SK-N-SH treated with all-trans-retinoic acid at 6 μM for 48 hours (cell line): ENCODE measurements around the gene EPC2.

Source experiments
- ATAC-seq: fragments of 200-7000 bp; cut with Tn5 transposase; 3 replicates; pipeline ENCODE4 v1.9.1; 2020; ENCODE audit warnings: mild to moderate bottlenecking, moderate library complexity
- BACH2 ChIP-seq: fragments of 250-450 bp; sonication (Bioruptor Pico); IDR thresholded peaks from 2 replicates; pipeline ENCODE4 v1.9.0; 2021; ENCODE audit warnings: mild to moderate bottlenecking, borderline replicate concordance
- CSDC2 ChIP-seq: fragments of 250-450 bp; sonication (Bioruptor Pico); IDR thresholded peaks from 2 replicates; pipeline ENCODE4 v1.5.0; 2020; ENCODE audit warnings: mild to moderate bottlenecking, moderate library complexity
- ESRRG ChIP-seq: fragments of 250-450 bp; sonication (Bioruptor Pico); IDR thresholded peaks from 2 replicates; pipeline ENCODE4 v1.6.1; 2021; ENCODE audit warnings: mild to moderate bottlenecking
- GLIS3 ChIP-seq: fragments of 250-450 bp; sonication (Bioruptor Pico); IDR thresholded peaks from 2 replicates; pipeline ENCODE4 v1.5.0; 2020; ENCODE audit warnings: mild to moderate bottlenecking, moderate library complexity
- ISL1 ChIP-seq: fragments of 250-450 bp; sonication (Bioruptor Pico); IDR thresholded peaks from 2 replicates; pipeline ENCODE4 v2.1.2; 2022; ENCODE audit warnings: mild to moderate bottlenecking, moderate library complexity
- PATZ1 ChIP-seq: fragments of 250-450 bp; sonication (Bioruptor Pico); IDR thresholded peaks from 2 replicates; pipeline ENCODE4 v1.8.0; 2020; ENCODE audit warnings: mild to moderate bottlenecking, moderate library complexity, borderline replicate concordance
- PPARA ChIP-seq: fragments of 250-450 bp; sonication (Bioruptor Pico); IDR thresholded peaks from 2 replicates; pipeline ENCODE4 v1.5.0; 2020; ENCODE audit warnings: mild to moderate bottlenecking, borderline replicate concordance
- RARB ChIP-seq: fragments of 250-450 bp; sonication (Bioruptor Pico); IDR thresholded peaks from 2 replicates; pipeline ENCODE4 v1.8.0; 2021; ENCODE audit warnings: mild to moderate bottlenecking, moderate library complexity
- SNAI2 ChIP-seq: fragments of 250-450 bp; sonication (Bioruptor Pico); IDR thresholded peaks from 2 replicates; pipeline ENCODE4 v1.5.0; 2020; ENCODE audit warnings: mild to moderate bottlenecking, moderate library complexity
- TCF4 ChIP-seq: fragments of 250-450 bp; sonication (Bioruptor Pico); IDR thresholded peaks from 2 replicates; pipeline ENCODE4 v1.8.0; 2021; ENCODE audit warnings: mild to moderate bottlenecking, moderate library complexity, borderline replicate concordance
- TOX ChIP-seq: fragments of 250-450 bp; sonication (Bioruptor Pico); IDR thresholded peaks from 2 replicates; pipeline ENCODE4 v1.8.0; 2021; ENCODE audit warnings: mild to moderate bottlenecking, moderate library complexity, borderline replicate concordance
- ZC3H10 ChIP-seq: fragments of 250-450 bp; sonication (Bioruptor Pico); IDR thresholded peaks from 2 replicates; pipeline ENCODE4 v1.5.1; 2021; ENCODE audit warnings: mild to moderate bottlenecking, moderate library complexity
- ZFP3 ChIP-seq: fragments of 250-450 bp; sonication (Bioruptor Pico); IDR thresholded peaks from 2 replicates; pipeline ENCODE4 v1.5.0; 2020; ENCODE audit warnings: mild to moderate bottlenecking, moderate library complexity
- ZNF70 ChIP-seq: fragments of 450-650 bp; formaldehyde crosslinking; IDR thresholded peaks from 2 replicates; pipeline ENCODE4 v1.5.0; 2020; ENCODE audit warnings: mild to moderate bottlenecking, moderate library complexity
- ZNF8 ChIP-seq: fragments of 450-650 bp; formaldehyde crosslinking; IDR thresholded peaks from 2 replicates; pipeline ENCODE4 v1.5.0; 2020; ENCODE audit warnings: mild to moderate bottlenecking, moderate library complexity
- TF ChIP-seq, protein P1 (sequence below): fragments of 250-450 bp; sonication (Bioruptor Pico); IDR thresholded peaks from 2 replicates; pipeline ENCODE4 v1.5.0; 2020; ENCODE audit warnings: mild to moderate bottlenecking, moderate library complexity
- TF ChIP-seq, protein P2 (sequence below): fragments of 250-450 bp; sonication (Bioruptor Pico); IDR thresholded peaks from 2 replicates; pipeline ENCODE4 v1.5.1; 2020; ENCODE audit warnings: low read depth, mild to moderate bottlenecking, moderate library complexity
- TF ChIP-seq, protein P3 (sequence below): fragments of 250-450 bp; sonication (Bioruptor Pico); IDR thresholded peaks from 2 replicates; pipeline ENCODE4 v1.8.0; 2021; ENCODE audit warnings: low read depth, mild to moderate bottlenecking, moderate library complexity, borderline replicate concordance
- TF ChIP-seq, protein P4 (sequence below): fragments of 250-450 bp; sonication (Bioruptor Pico); IDR thresholded peaks from 2 replicates; pipeline ENCODE4 v1.5.1; 2021; ENCODE audit warnings: mild to moderate bottlenecking, moderate library complexity

EPC2 gene

GRCh38 chr2:148828941-148829340, 184.4 kb downstream of the EPC2 start:
- no peak for ATAC-seq
- TF ChIP-seq, protein P1, sequence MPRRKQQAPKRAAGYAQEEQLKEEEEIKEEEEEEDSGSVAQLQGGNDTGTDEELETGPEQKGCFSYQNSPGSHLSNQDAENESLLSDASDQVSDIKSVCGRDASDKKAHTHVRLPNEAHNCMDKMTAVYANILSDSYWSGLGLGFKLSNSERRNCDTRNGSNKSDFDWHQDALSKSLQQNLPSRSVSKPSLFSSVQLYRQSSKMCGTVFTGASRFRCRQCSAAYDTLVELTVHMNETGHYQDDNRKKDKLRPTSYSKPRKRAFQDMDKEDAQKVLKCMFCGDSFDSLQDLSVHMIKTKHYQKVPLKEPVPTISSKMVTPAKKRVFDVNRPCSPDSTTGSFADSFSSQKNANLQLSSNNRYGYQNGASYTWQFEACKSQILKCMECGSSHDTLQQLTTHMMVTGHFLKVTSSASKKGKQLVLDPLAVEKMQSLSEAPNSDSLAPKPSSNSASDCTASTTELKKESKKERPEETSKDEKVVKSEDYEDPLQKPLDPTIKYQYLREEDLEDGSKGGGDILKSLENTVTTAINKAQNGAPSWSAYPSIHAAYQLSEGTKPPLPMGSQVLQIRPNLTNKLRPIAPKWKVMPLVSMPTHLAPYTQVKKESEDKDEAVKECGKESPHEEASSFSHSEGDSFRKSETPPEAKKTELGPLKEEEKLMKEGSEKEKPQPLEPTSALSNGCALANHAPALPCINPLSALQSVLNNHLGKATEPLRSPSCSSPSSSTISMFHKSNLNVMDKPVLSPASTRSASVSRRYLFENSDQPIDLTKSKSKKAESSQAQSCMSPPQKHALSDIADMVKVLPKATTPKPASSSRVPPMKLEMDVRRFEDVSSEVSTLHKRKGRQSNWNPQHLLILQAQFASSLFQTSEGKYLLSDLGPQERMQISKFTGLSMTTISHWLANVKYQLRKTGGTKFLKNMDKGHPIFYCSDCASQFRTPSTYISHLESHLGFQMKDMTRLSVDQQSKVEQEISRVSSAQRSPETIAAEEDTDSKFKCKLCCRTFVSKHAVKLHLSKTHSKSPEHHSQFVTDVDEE (CRISPR knock-in tag), result no peak
- TF ChIP-seq TCF4 (CRISPR knock-in tag) (no peak), ISL1 (CRISPR knock-in tag) (no peak), ZC3H10 (CRISPR knock-in tag) (no peak), RARB (CRISPR knock-in tag) (no peak), TOX (CRISPR knock-in tag) (no peak), SNAI2 (no peak), PPARA (CRISPR knock-in tag) (no peak), ESRRG (CRISPR knock-in tag) (no peak), BACH2 (CRISPR knock-in tag) (no peak)

- ATAC-seq, result peak; percentile 55; the same call in 2 of the 3 replicates
- TF ChIP-seq, protein P2, sequence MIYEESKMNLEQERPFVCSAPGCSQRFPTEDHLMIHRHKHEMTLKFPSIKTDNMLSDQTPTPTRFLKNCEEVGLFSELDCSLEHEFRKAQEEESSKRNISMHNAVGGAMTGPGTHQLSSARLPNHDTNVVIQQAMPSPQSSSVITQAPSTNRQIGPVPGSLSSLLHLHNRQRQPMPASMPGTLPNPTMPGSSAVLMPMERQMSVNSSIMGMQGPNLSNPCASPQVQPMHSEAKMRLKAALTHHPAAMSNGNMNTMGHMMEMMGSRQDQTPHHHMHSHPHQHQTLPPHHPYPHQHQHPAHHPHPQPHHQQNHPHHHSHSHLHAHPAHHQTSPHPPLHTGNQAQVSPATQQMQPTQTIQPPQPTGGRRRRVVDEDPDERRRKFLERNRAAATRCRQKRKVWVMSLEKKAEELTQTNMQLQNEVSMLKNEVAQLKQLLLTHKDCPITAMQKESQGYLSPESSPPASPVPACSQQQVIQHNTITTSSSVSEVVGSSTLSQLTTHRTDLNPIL, result no peak
- no peak for TF ChIP-seq RARB (CRISPR knock-in tag)
- no peak for TF ChIP-seq ZC3H10 (CRISPR knock-in tag)
- TF ChIP-seq ISL1 (CRISPR knock-in tag), result no peak
- no peak for TF ChIP-seq BACH2 (CRISPR knock-in tag)
- no peak for TF ChIP-seq ZNF8 (CRISPR knock-in tag)
- TF ChIP-seq GLIS3 (CRISPR knock-in tag), result no peak
- TF ChIP-seq CSDC2, result no peak
- TF ChIP-seq SNAI2, result no peak
- no peak for TF ChIP-seq PPARA (CRISPR knock-in tag)
- TF ChIP-seq, protein P3, sequence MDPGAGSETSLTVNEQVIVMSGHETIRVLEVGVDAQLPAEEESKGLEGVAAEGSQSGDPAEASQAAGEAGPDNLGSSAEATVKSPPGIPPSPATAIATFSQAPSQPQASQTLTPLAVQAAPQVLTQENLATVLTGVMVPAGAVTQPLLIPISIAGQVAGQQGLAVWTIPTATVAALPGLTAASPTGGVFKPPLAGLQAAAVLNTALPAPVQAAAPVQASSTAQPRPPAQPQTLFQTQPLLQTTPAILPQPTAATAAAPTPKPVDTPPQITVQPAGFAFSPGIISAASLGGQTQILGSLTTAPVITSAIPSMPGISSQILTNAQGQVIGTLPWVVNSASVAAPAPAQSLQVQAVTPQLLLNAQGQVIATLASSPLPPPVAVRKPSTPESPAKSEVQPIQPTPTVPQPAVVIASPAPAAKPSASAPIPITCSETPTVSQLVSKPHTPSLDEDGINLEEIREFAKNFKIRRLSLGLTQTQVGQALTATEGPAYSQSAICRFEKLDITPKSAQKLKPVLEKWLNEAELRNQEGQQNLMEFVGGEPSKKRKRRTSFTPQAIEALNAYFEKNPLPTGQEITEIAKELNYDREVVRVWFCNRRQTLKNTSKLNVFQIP (CRISPR knock-in tag), result no peak
- no peak for TF ChIP-seq ESRRG (CRISPR knock-in tag)
- TF ChIP-seq, protein P4, sequence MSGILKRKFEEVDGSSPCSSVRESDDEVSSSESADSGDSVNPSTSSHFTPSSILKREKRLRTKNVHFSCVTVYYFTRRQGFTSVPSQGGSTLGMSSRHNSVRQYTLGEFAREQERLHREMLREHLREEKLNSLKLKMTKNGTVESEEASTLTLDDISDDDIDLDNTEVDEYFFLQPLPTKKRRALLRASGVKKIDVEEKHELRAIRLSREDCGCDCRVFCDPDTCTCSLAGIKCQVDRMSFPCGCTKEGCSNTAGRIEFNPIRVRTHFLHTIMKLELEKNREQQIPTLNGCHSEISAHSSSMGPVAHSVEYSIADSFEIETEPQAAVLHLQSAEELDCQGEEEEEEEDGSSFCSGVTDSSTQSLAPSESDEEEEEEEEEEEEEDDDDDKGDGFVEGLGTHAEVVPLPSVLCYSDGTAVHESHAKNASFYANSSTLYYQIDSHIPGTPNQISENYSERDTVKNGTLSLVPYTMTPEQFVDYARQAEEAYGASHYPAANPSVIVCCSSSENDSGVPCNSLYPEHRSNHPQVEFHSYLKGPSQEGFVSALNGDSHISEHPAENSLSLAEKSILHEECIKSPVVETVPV (CRISPR knock-in tag), result no peak
These were observed 185.1 kb downstream of the EPC2 start for GRCh38 chr2:148829618-148830017.

DNA sequence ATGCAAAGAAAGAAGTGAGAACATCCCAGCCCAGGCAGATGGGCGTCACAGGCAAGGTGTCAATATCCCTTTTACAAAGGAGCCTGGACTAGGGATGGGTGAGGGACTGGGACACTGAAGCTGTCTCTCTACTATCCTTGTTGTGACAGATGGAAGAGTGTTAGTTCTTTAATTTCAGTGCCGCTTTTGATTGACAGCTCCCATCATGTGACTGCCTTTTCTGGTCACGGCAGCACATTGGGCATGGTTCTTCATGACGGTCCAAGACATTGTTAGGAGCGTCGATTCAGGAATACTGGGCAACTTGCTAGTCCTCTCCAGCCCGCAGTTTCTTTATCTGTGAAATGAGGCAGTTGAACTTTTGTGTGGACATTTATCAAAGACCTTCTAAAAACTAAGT, 188.1 kb downstream of the EPC2 start:
- no peak for ATAC-seq
- TF ChIP-seq ESRRG (CRISPR knock-in tag) (no peak), ZFP3 (CRISPR knock-in tag) (no peak), PATZ1 (CRISPR knock-in tag) (no peak), ZNF70 (CRISPR knock-in tag) (no peak)
- TF ChIP-seq, protein P2, result no peak
- TF ChIP-seq, protein P1 (CRISPR knock-in tag), result no peak
